Kidney (tissue), 14 donors: ENCODE measurements around the gene TENM4. TPM values are rescaled to one million over a fixed set of nuclear protein-coding genes. Genes with fewer than 3 reads are reported as not detected.
"Not testable (repeated sequence)": the region's sequence is repeated elsewhere in the genome, so short reads cannot be mapped to it uniquely, and the experiment has no call there.

Experiments
- DNase-seq, 5 donors: peaks; one replicate each; pipeline ENCODE4 v3.0.0-alpha.2; 2013 to 2020
- FAIRE-seq: peaks from 2 replicates; lab custom pipeline; 2012; peaks lifted over from hg19 to GRCh38; lab: Jason Lieb, UNC
- H3K27ac ChIP-seq, 2 donors: one replicate each; pipeline ENCODE4 v1.7.0; 2013; ENCODE audit warnings: low read depth in 2 of 2, low read length in 2 of 2, inconsistent platforms in 1 of 2
- H3K27me3 ChIP-seq: one replicate; pipeline ENCODE4 v1.7.1; 2013; ENCODE audit warnings: low read length, inconsistent platforms; ENCODE audit not compliant: control insufficient read depth, insufficient read depth
- H3K36me3 ChIP-seq, 3 donors: one replicate each; pipeline versions ENCODE4 v1.7.0 to v1.7.1; 2013; ENCODE audit warnings: low read length in 3 of 3, control low read depth in 1 of 3, inconsistent platforms in 1 of 3; ENCODE audit not compliant: insufficient read depth in 3 of 3, control insufficient read depth in 2 of 3
- H3K4me1 ChIP-seq, 3 donors: one replicate each; pipeline versions ENCODE4 v1.7.0 to v1.7.1; 2013; ENCODE audit warnings: low read length in 3 of 3, inconsistent platforms in 1 of 3, low read depth in 1 of 3; ENCODE audit not compliant: control insufficient read depth in 2 of 3, insufficient read depth in 2 of 3
- H3K4me3 ChIP-seq, 3 donors: one replicate each; pipeline versions ENCODE4 v1.7.0 to v1.8.1; 2013; ENCODE audit warnings: low read length in 3 of 3, control low read depth in 1 of 3, inconsistent platforms in 1 of 3
- H3K9ac ChIP-seq, 3 donors: one replicate each; pipeline versions ENCODE4 v1.7.0 to v1.7.1; 2013; ENCODE audit warnings: low read length in 3 of 3, control low read depth in 1 of 3, inconsistent platforms in 1 of 3
- H3K9me3 ChIP-seq, 3 donors: one replicate each; pipeline versions ENCODE4 v1.7.0 to v1.7.1; 2013; ENCODE audit warnings: low read length in 3 of 3, control low read depth in 1 of 3, inconsistent platforms in 1 of 3; ENCODE audit not compliant: control insufficient read depth in 2 of 3, insufficient read depth in 1 of 3
- intact Hi-C: fragments of 100-400 bp; cut with DNase I; formaldehyde crosslinking; loops from one replicate; pipeline ENCODE4 v1.11.1; 2022
- polyA plus RNA-seq: library from polyadenylated mRNA; stranded (reverse); fragments of 350-450 nt; fragmentation: Illumina TruSeq; extraction: RNeasy Lipid Tissue Mini Kit (QIAGEN cat#74804); gene quantifications from one replicate; pipeline ENCODE4 v1.2.3, GENCODE V29; 2014; ENCODE audit warnings: low read depth, low replicate concordance; ENCODE audit not compliant: insufficient read depth
- total RNA-seq: library from RNA; stranded (reverse); fragmentation: NEBNext Ultra II Directional; extraction: Animal tissue kit (Norgen Biotek cat#: 25700); gene quantifications from one replicate; pipeline ENCODE4 v1.2.1, GENCODE V29; 2021
- TF ChIP-seq, protein P1 (sequence below): IDR thresholded peaks from 3 replicates; pipeline ENCODE4 v1.5.1; 2012; ENCODE audit warnings: mild to moderate bottlenecking, moderate library complexity, borderline replicate concordance; ENCODE audit not compliant: insufficient read depth; ENCODE audit errors: extremely low read depth
- donor health status: control.
- donor health status: control.
- donor health status: control.
- donor health status: control.
- donor health status: control.
- donor health status: DM: yes; HTN: yes; CAD: no.
- donor health status: Normal renal cell carcinoma (clear cell type).

The TENM4 gene
- total and polyA plus RNA-seq, 2 donors from 2014 or later, result 0.34 to 31.0 TPM

DNA sequence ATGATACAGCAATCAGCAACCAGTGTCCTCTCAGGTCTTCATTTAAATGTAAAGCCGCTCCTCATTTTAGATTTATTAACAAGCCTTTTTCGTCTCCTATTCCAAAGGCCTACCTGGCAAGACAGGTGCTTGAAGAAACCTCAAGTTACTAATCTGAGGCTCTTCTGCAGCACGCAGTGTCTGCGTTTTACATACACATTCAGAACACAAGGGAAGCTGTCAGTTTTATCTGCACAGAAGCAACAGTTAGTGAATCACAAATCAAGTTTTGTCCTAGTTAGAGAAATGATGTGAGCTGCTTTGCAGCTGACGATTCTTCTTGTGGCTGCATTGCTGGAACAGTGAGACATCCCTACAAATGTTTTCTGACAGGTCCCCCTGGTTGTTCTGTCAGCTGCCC, 557.3 kb downstream of the TENM4 start:
- Histone ChIP-seq H3K4me1 (no peaks in the 10 kb centered on the region), H3K4me3 (no peak overlapping the region), H3K27ac (no peak overlapping the region), H3K36me3 (no peaks in the 10 kb centered on the region), H3K9ac (no peak overlapping the region), H3K27me3 (no peaks in the 10 kb centered on the region), H3K9me3 (peaks cover 0 to 4% (median 0%) of the 10 kb centered on the region in 3 donors)
- no peak for DNase-seq
- FAIRE-seq, result no peak
- intact Hi-C loops, result no loop called here
- TF ChIP-seq, protein P1, sequence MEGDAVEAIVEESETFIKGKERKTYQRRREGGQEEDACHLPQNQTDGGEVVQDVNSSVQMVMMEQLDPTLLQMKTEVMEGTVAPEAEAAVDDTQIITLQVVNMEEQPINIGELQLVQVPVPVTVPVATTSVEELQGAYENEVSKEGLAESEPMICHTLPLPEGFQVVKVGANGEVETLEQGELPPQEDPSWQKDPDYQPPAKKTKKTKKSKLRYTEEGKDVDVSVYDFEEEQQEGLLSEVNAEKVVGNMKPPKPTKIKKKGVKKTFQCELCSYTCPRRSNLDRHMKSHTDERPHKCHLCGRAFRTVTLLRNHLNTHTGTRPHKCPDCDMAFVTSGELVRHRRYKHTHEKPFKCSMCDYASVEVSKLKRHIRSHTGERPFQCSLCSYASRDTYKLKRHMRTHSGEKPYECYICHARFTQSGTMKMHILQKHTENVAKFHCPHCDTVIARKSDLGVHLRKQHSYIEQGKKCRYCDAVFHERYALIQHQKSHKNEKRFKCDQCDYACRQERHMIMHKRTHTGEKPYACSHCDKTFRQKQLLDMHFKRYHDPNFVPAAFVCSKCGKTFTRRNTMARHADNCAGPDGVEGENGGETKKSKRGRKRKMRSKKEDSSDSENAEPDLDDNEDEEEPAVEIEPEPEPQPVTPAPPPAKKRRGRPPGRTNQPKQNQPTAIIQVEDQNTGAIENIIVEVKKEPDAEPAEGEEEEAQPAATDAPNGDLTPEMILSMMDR, result no peak

- H3K9ac ChIP-seq, intact Hi-C loops, H3K36me3 ChIP-seq, H3K27me3 ChIP-seq, H3K9me3 ChIP-seq, H3K27ac ChIP-seq, FAIRE-seq, H3K4me3 ChIP-seq, H3K4me1 ChIP-seq: not testable (repeated sequence)
- peak in 1 of 5 donors; percentile 73 for DNase-seq
These were observed 561.5 kb downstream of the TENM4 start for GRCh38 chr11:78879094-78879980.

DNA sequence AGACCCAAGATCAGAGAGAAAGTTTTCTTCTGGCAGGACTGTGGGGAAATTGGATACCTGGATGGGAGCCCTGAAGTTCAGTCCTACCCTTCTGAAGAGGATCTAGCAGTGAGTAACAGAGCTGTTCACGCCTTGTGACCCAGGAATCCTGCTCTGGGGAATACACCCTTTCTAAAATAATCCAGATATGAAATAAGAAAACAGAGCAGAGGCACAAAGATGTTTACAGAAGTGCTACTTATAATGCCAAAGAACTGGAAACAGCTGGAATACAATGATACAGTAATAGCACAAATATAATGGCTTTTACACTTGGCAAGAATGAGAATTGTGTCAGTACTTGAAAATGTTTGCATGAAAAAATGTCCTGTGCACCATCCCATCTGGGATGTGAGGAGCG, 562.2 kb downstream of the TENM4 start:
- H3K4me1 ChIP-seq, result no peaks in the 10 kb centered on the region
- no peak for FAIRE-seq
- DNase-seq, result no peak
- no peak overlapping the region for H3K4me3 ChIP-seq
- H3K9ac ChIP-seq, result no peak overlapping the region
- no peak overlapping the region for H3K27ac ChIP-seq
- H3K9me3 ChIP-seq, result peaks cover 0 to 4% (median 0%) of the 10 kb centered on the region in 3 donors
- TF ChIP-seq, protein P1, result no peak
- intact Hi-C loops, result no loop called here
- no peaks in the 10 kb centered on the region for H3K36me3 ChIP-seq
- H3K27me3 ChIP-seq, result no peaks in the 10 kb centered on the region

- TF ChIP-seq, protein P1, result no peak
- Histone ChIP-seq H3K27ac (no peak overlapping the region), H3K27me3 (no peaks in the 10 kb centered on the region), H3K4me3 (no peak overlapping the region), H3K9ac (no peak overlapping the region), H3K9me3 (peaks cover 0 to 4% (median 0%) of the 10 kb centered on the region in 3 donors), H3K36me3 (no peaks in the 10 kb centered on the region), H3K4me1 (no peaks in the 10 kb centered on the region)
- FAIRE-seq, result no peak
- DNase-seq, result no peak
- intact Hi-C loops, result no loop called here
These were observed 564.2 kb downstream of the TENM4 start for GRCh38 chr11:78876676-78877075.
